MM.1S (cell line): ENCODE results near the gene CDCA8.
"Not testable (repeated sequence)": the region's sequence is repeated elsewhere in the genome, so short reads cannot be mapped to it uniquely, and the experiment has no call there.

Source experiments
- CTCF ChIP-seq: fragments of 300-600 bp; sonication (generic); IDR thresholded peaks from 2 replicates; pipeline ENCODE4 v1.5.1; 2016; ENCODE audit warnings: antibody characterized with exemption, low read length, mixed read lengths
- EZH2 ChIP-seq: fragments of 300-600 bp; sonication (generic); optimal IDR thresholded peaks from 2 replicates; pipeline ENCODE3; 2017; ENCODE audit warnings: low read depth, mild to moderate bottlenecking, antibody characterized with exemption, low read length, mixed read lengths
- EZH2phosphoT487 ChIP-seq: fragments of 300-600 bp; sonication (generic); IDR thresholded peaks from 2 replicates; pipeline ENCODE4 v1.6.1; 2018; ENCODE audit warnings: antibody characterized with exemption, low read length

- not testable (repeated sequence) for TF ChIP-seq CTCF, EZH2, EZH2phosphoT487
Observed at GRCh38 chr1:37684182-37684581, 8.1 kb upstream of the CDCA8 start.
